GM18909 (cell line): ENCODE results near the gene DSG2.
A peak's percentile ranks its signal among the peaks of the same experiment; 100 is the strongest.

ENCODE experiments used
- ATAC-seq: cut with Tn5 transposase; IDR thresholded peaks from one replicate; pipeline ENCODE4 v1.9.1; 2021; ENCODE audit warnings: mild to moderate bottlenecking; ENCODE audit not compliant: unreplicated experiment, poor library complexity

Gene DSG2

DNA sequence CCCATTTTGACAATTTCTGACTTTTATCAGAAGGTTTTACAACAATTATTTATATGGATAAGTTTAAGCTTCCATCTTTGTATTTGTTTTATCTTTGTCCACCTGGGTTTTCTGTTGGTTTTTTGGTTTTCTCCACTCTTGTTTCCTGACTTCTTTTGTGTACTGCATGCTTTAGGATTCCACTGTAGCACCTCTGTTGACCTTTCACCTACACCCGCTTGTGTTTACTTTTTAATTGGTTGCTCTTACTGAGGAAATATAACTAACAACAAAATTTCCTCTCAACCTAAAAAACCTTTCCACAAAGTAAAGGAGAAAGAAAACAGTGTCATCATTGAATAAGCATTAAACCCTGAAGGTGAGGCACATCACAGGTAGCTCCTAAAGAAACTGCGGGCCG is 53.9 kb downstream of the DSG2 start:
- no peak for ATAC-seq

DNA sequence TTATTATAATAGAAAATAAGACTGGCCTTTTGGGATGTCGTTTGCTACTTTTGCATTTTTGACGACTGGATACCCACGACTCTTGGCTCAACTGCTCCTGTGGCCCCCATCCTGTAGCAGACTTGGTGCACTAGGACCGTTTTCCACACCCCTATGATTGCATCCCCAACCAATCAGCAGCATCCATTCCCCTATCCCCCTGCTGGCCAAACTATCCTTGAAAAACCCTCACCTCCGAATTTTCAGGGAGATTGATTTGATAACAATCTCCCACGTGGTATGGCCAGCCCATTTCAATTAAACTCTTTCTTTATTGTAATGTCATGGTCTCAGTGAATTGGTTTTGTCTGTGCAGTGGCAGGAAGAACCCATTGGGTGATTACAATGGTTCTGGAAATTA is 55.8 kb downstream of the DSG2 start:
- no peak for ATAC-seq

GRCh38 chr18:31554776-31555175 is 56.8 kb downstream of the DSG2 start:
- no peak for ATAC-seq

DNA sequence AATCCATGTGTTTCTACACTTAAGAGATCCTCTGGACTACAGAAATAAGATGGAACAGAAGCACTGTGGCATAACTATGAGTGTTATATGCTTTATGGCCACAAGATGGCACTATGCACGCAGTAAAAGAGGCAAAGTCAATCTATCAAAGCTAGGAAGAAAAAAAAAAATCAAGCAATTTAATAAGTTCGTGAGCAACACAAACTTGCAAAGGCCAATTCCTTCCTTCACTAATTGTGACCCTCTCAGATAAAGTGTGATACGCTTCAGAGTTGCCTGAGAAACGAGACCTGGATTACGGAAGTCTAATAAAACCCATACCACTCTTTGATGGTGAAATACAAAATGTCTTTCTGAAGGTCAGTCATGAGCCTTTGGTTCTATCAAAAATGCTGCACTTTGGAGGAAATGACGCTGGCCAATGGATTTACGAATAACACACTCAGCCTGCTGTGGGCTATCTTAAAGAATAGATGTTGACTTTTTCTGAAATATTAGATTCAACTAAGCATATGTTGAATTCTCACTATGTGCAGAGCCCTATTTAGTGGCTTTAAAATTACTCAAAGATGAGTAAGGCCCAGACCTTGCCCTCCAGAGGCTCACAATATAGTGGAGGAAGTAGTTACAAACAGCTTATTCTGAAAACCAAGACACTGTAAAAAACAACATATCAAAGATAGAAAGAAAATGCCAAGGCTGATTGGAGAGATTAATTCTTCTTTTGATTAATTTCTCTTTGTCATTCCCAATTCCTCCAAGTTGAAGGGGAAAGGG is 58.2 kb downstream of the DSG2 start:
- ATAC-seq = peak; percentile 74

GRCh38 chr18:31557446-31557845 is 59.5 kb downstream of the DSG2 start:
- ATAC-seq = no peak

- ATAC-seq = no peak
Observed at GRCh38 chr18:31558567-31558966, 60.6 kb downstream of the DSG2 start.

- ATAC-seq = no peak
Observed at GRCh38 chr18:31562726-31563125, 64.7 kb downstream of the DSG2 start.

DNA sequence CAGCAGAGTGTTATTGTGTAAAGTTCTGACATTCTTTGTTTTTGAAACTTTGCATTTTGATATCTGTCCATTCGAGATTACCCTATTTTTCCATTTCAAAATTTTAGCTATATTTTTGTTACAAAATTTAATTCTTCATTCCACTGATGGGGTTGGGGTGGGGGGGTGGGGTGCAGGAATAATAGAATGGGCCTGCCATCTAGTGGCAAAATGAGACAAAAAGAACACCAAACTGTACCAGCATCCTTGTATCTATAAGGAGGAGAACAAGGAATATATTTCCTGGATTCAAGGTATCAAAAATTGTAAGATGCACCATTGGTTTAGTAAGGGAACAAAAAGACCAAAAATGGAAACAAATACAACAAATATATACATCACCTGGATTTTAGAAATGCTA is 65.8 kb downstream of the DSG2 start:
- ATAC-seq = no peak

- no peak for ATAC-seq
Observed at GRCh38 chr18:31565345-31565744, 67.4 kb downstream of the DSG2 start.

- ATAC-seq = no peak
Observed at GRCh38 chr18:31565782-31566512, 68.0 kb downstream of the DSG2 start.

DNA sequence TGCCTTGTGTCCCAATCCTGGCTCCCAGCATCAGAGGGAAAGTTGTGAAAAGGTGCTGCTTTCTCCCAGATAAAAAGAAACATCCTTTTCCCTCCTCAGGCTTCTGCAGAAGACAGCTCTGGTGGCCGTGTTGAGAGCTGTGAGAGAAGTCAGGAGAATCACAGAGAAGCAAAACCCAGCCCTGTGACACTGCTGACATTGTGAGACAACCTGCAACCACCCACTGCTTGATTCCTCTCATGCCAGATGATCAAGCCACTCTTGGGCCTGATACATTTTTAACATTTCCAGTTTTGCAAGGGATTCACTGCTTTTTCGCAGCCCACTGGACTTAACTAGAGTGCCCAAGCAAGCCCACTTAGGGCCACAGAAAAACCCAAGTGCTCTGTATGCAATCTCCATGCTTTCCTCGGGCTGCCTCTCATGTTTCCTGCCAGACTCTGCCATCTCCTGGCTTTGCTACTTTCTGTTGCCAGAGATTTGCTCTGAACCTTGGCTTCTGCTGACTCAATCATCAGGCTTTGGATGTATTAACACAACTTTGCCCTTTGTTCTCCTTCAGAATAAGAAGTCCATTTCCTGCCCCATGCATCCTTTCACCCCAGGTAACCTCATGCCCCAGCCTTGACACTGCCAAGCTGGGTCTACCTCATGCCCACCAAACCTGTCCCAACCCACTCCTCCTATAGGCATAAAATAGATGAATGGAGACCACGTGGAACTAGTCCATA is 68.8 kb downstream of the DSG2 start:
- no peak for ATAC-seq

GRCh38 chr18:31572368-31572767 is 74.4 kb downstream of the DSG2 start:
- ATAC-seq = no peak

GRCh38 chr18:31573051-31573450 is 75.1 kb downstream of the DSG2 start:
- no peak for ATAC-seq

DNA sequence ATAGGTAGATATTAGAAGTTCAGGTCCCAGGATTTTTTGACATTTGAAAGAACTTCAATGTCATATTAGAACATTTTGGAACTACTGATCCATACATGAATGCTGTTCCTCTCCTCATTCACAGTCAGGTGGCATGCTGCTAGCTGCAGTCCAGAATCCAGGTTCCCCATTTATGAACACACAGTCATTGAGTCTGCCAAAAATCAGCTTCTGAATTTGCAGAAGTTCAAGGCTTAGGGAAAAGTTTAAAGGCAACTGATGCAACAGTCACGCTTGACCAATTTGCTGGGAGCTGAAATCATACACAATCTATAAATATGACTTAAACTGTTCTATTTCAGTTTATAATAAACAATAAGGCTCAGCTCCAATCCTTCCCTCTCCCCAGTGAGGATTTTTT is 76.4 kb downstream of the DSG2 start:
- no peak for ATAC-seq

GRCh38 chr18:31575515-31576257 is 77.7 kb downstream of the DSG2 start:
- ATAC-seq = no peak

DNA sequence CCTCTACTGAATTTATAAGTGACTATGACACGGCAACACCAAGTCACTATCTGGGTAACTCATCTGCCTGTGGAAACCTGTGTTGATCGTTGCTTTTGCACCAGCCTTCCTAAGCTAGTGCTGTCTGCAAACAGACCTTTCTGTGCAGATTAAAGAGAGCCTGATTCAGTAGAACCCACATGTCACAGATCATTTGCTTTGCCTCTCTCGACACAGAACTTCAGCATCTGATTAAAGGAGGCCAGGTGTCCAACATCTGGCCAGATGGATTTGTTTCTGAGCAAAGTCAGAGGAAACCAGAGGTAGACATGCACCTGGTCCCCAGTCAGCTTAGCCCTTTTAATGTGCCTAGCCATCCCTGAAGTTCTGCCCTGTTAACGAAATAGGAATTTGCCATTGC is 78.7 kb downstream of the DSG2 start:
- ATAC-seq = peak; percentile 73

DNA sequence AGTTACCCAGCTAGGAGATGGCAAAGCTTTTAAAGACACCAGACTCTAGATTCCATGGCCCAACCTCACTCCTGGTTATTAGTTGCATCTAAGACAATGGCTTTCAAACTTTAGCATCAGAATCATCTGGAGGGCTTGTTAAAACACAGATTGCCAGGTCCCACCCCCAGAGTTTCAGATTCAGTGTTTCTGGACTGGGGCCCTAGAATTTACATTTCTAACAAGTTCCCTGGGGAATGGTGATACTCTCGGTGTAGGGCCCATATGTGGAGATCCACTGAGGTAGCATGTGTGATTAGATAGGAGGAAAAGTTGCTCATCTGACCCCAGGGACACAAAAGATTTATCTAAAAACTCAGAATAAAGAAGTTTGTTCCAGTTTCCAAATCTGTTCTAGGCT is 79.2 kb downstream of the DSG2 start:
- ATAC-seq = peak; percentile 26

GRCh38 chr18:31578126-31578525 is 80.1 kb downstream of the DSG2 start:
- no peak for ATAC-seq

- no peak for ATAC-seq
Observed at GRCh38 chr18:31579375-31579774, 81.4 kb downstream of the DSG2 start.

DNA sequence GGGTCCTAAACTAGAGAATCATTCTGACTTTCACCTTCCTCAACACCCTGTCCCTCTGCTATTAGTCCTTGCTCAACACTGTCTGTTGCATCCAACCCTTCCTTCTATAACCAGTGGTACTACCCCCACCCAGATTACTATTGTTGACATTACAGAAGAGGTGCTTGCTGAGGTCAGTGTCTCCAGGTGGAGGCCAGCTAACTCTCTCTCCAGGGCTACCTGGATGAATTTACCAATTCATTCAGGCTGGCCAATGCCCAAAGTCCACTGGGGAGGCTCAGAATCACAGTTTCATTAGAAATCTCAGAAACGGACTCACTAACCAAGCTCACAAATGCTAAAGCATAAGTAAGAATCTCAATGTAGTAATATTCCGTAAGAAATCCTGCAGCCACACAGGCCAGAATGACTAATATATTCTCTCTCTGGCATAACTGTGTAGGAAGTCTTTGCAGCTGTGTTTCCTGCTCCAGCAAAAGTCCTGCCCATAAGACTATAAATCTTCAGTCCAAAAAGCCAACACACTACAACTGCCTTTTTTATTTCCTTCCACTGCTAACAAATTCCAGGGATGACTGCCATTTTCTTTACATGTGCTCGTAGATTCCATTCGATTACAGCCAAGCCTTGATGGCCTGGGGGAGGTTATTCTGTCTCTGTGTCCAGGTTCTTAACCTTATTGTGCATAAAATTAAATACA is 83.7 kb downstream of the DSG2 start:
- ATAC-seq = no peak
